Transverse colon (tissue), 4 donors: ENCODE measurements around the gene RHOB.

Experiments
- CTCF ChIP-seq, 5 experiments: fragments of 200-600 bp in 3 of 5; fragments of 450-650 bp in 2 of 5; sonication (generic) in 3 of 5; IDR thresholded peaks; 1 replicate in 2 of 5; 2 replicates in 3 of 5; pipeline ENCODE4 v1.5.1; 2016 to 2017; ENCODE audit warnings: antibody characterized with exemption in 5 of 5, inconsistent platforms in 3 of 5, mild to moderate bottlenecking in 2 of 5, moderate library complexity in 1 of 5
- EP300 ChIP-seq: sonication (generic); formaldehyde crosslinking; IDR thresholded peaks from one replicate; pipeline ENCODE4 v1.6.1; 2017; ENCODE audit warnings: antibody characterized with exemption, low read depth
- POLR2AphosphoS5 ChIP-seq, 3 donors: sonication (generic); formaldehyde crosslinking; IDR thresholded peaks; one replicate each; pipeline ENCODE4 v1.6.1; 2016; ENCODE audit warnings: antibody characterized with exemption in 3 of 3

- TF ChIP-seq EP300 (no peak), CTCF (IDR thresholded peaks at IDR 0.05) (no peak), POLR2AphosphoS5 (IDR thresholded peaks at IDR 0.05) (peak in 2 of 3 donors; percentile 51 to 54)
These were observed 27.8 kb upstream of the RHOB start for GRCh38 chr2:20419007-20419576.
